HCEC 1CT (cell line): ENCODE measurements around the gene AGO1.
"Not testable (repeated sequence)": the region's sequence is repeated elsewhere in the genome, so short reads cannot be mapped to it uniquely, and the experiment has no call there.

Experiments used
- DNase-seq: peaks from one replicate; pipeline ENCODE4 v3.0.0-alpha.2; 2017

The AGO1 gene

DNA sequence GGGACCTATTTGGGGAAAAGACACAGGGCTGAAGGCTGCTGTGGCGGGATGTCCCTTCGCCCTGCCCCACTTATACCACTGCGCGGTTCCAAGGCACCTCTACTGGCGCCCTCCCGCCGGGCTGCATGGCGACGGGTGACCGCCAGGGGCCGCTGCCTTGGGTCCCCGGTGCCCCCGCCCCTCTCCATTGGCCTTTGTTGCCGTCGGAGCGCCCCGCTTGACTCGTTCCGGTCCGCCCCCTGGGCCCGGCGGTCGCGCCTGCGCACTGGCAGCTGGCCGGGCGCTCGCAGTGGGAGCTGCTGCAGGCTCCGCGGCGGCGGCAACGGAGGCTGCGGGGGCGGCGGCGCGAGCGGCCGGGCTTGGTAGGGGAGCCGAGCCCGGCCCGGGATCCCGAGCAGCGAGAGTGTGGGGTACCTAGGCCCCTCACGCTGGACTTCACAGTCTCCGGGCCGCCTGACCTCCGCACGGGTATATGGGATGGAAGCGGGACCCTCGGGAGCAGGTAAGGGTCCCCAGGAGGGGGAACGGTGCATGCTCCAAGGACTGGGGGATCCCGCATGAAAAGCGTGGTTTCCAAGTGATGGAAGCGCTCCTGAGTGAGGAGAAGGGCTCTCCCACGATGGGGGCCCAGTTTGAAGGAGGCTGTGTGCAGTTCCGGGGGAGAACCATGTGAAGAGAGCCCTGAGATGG, at the start of gene AGO1:
AGO1 (plus strand) TSS at position 265 of the 690 bp plus-strand sequence; CDS start at position 478, 213 bp downstream.
- peak; percentile 89 for DNase-seq

DNA sequence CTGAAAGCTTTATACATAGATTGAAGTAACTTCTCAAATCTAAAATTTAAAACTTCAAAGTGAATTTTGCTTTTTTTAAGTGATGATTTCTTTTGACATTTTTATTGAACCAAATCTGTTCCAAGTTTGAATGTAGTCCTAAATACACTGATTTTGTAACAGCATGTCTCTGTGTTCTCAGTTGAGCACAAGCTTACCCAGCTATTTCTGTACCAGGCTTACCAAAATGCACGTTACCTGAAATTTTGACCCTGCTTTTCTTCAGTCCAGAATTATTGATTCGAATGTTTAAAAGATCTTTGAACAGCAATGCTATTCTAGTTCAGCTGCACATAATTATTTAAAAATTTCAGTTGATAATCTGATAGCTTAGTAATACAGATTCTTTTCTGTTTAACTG, 49.6 kb upstream of the AGO1 start:
- no peak for DNase-seq

DNA sequence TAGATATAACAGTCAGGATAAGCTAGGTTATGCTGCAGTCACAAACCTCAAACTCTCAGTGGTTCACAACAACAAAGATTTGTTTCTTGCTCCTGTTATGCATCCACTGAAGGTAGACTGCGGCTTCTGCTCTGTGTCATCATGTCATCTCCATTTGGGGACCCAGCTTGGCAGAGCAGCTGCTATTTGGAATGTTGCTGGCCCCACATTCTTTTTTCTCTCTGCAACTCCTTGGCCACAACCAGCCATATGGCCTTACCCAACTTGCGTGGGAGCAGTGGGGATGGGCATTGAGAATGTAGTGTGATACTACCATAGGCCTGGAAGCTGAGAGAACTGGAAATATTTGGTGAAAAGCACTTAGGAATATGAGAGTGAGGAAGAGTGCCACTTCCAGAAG, 48.8 kb upstream of the AGO1 start:
- DNase-seq: no peak

DNA sequence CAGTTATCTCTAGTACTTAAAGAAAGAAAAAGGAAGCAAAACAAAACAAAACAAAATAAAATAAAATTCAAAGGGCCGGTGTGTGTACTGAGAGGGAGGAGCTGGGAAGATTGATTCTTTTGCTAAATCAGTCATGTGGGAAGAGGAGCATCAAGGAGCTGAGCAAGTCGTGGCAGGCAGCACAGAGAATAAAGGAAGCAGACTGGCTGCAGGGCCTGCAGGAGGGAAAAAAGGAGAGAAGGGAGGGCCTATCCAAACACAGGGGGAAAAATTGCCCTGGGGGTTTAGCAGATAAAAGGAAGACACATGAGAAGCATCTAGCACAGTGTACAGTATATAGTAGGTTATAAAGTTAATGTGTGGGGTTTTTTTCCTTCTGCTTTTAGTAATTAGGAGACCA, 47.6 kb upstream of the AGO1 start:
- DNase-seq: no peak

DNA sequence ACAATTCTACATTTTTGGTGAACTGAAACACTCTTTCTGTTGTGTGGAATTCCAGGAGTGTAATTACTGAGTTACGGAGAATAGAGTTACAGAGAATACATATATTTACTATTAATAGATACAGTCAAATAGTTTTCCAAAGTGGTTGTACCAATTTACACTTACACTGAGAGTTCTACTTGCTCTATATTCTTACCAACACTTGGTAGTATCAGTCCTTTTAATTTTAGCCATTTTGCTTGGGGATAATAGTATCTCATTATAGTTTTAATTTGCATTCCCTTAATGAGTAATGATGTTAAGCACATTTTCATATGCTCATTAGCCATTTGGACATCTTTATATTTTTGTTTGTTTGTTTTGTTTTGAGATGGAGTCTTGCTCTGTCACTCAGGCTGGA, 46.3 kb upstream of the AGO1 start:
- DNase-seq: no peak

DNA sequence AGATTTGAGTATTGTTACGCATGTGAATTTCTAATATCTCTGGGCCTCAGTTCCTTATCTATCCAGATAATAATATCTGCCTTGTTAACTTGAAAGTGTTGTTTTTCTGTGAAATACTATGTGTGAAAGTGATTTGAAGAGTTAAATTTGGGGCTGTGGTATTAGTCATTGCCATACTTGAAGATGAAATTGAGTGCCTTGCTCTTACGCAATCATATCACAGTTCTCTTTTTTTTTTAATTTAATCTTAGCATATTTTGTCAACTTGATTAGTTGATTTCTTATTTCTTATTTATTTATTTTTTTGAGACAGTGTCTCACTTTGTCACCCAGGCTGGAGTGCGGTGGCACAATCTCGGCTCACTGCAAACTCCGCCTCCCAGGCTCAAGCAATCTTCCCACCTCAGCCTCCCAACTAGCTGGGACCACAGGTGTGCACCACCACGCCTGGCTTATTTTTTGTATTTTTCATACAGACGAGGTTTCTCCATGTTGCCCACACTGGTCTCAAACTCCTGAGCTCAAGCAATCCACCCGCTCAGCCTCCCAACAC, 44.2 kb upstream of the AGO1 start:
- DNase-seq: peak; percentile 32

DNA sequence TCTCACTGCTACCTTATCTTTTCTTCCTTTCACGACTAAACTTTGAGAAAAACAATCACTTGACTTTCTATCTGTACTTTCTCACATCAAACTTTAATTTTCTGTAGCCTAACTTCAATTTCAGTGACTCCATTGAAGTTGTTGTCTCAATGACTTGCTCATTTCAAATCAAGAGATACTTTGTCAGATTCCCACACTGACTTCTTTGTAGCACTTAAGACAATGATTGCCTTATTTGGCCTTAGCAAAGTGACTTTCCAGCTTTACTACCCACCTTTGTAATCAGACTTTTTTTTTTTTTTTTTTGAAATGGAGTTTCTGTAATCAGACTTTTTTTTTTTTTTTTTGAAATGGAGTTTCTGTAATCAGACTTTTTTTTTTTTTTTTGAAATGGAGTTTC, 38.2 kb upstream of the AGO1 start:
- no peak for DNase-seq

DNA sequence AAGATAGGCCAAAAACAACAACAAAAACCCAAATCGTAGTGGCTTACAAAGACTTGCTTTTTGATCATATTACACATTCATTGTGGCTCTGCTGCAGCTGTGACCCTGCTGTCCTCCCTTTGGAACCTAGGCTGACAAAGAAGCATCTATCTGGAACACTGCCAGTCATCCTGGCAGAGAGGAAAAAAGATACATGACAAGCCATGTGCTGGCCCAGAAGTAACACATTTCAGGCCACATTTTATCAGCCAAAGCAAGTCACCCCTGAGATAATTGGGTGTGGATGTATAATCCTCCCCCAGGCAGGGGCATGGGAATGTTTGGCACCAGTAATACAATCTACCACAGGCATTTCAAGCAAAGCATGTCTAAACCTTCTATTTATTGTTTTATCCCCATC, 37.2 kb upstream of the AGO1 start:
- DNase-seq: no peak

DNA sequence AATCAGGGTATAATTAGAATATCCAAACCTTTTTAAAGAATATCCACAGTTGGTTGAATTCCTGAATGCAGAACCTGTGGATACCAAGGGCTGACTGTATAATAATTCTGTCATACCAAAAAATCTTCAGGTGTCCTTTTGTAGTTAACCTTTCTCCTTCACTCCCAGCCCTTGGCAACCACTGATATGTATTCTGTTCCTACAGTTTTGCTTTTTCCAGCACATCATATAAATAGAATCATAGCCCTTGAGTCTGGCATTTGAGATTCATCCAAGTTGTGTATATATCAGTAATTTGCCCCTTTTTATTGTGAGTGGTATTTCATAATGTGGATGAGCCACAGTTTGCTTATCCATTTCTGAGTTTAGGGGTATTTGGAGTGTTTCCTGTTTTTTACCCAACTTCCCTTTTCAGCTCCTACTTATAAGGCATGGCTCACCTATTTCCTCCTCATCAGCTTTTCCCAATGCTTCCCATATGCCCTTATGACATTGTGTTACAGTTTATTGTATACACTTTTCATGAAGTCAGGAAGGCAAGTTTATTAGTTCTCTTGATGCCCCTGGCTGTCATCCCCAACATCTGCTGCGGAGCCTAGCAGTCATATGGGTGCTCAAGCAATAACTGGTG, 35.0 kb upstream of the AGO1 start:
- no peak for DNase-seq

DNA sequence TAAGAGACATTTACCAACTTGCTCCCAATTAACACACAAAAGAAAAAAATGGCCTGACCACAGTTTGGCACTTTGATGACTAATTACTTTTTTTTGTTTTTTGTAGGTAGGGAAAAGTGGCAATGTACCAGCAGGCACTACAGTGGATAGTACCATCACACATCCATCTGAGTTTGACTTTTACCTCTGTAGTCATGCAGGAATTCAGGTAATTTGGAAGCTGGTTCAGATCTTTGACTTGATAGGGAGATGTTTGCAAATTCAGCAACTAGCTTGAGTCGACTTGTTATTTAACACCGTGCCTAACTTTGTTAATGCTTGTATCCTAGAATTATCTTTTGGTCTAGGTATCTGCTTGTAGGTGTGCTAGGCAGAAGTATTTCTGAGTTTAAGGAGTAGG, 33.0 kb upstream of the AGO1 start:
- no peak for DNase-seq

DNA sequence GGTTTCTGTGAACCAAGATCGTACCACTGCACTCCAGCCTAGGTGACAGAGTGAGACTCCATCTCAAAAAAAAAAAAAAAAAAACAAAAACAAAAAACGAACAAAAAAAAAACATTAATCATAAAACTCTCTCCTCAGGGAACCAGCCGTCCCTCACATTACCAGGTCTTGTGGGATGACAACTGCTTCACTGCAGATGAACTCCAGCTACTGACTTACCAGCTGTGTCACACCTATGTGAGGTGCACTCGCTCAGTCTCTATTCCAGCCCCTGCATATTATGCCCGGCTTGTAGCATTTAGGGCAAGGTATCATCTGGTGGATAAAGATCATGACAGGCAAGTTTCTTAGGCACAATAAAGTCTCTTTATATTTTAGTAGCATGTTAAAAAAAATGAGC, 32.3 kb upstream of the AGO1 start:
- no peak for DNase-seq

DNA sequence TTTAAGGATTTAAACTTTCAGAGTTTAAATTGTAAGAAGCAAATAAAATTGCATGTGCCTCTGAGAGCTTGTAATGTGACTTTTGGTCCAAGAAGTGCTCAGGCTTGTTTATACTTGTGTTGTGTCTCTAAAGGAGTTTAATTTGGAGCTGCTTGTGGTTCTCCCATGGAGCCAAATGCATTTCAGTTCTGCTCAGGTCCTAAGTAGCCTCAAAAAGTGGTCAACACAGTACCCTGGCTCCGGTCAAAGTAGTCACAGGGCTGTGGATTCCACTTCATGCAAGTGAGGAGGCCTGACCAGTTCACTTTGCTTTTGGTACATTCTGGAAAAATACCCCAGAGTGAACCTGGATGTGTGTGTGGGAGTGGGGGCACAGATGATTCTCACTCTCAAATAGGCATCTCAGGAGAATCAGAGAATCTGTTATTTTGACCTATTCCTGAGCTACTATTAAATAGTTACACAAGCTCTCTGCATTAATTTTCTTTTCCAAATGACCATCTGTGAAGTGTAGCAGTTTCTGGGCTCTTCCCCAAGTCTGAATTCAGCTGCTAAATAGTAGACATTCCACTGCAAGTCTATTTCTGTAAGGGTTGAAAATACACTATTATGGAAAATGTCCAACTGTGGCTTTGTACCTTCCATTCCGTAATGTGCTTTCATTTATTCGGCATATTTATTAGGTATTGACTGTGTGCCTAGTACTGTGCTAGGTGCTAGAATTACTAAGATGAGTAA, 31.7 kb upstream of the AGO1 start:
- no peak for DNase-seq

DNA sequence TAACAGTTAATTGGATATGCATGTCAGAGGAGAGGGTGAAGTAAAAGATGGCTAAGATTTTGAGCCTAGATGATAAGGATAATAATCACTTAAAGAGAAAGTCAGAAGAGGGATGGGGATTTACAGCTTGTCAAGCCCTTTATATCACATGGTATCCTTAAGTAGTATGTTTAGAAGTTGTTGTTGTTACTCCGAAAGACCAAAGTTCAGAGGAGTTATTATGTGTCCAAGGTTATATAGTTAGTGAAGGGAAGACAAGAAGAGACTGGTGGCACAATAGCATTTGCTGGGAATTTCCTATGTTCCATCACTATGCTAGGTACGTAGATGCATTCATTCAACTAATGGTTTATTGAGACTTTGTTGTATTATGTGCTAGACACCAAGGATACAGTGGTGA, 30.8 kb upstream of the AGO1 start:
- no peak for DNase-seq

DNA sequence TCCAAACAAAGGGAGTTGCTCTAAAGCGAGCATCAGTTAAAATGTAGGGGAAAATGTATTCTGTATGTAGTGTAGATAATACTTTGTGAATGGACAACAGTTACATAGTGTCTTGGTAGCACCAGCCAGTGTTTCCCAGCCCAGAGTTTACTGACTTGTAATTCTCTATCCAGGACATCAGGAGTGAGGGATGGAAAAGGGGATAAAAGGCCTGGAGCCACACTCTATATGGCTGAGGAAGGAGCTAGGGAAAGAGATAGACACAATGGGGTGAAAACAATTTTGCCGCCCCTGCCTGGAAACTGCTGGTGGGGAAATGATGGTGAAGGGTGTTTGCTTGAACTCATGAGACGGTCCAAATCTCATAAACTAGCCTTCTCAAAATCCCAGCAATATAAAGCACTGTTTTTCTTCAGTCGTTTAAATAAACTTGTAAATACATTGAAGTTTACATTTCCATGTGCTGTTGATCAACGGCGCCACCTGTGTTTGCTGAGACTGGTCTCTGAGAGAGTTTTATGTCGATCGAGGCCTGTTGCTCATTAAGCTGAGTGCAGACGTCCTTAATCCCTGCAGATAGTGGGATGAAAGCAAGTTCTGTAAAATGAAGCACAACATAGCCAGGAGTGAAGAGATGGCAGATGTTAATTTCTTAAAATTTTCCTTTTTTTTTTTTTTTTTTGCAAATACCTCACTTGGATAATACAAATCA, 27.9 kb upstream of the AGO1 start:
- DNase-seq: no peak

DNA sequence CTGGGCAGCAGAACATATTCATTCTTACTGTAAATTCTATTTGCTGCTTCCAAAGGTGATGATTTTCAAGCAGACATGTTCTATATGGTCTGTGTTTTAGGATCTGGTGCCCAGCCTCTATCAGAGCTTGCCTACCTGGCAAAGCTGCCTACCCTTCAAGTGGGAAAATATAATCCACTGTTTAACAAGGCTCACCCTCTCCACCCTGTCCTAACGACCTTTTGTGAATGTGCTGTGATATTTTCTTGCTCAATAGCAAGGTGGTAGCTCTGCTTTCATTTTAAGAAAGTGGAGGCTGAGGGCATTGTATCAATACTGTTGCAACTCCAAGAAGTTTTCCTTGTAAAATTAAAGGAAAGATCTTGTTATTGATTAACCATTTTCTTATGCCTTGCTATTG, 26.0 kb upstream of the AGO1 start:
- DNase-seq: no peak

DNA sequence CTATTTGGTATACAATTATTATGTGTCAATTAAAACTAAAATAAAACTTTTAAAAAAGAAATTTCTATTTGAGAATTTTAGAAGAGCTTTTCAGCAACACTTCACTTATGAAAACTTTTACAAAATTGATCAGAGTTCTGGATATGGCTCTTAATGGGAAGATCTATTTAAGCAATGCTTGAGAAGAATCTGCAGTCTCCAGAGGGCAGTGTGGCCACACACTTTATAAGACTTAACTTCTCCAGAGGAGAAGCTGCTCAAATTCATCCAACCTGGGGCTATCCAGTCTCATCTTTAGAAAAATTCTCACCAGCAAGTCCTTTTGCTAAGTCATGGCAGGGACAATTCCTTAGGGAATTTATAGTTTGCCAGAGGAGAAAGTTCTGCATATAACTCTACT, 25.2 kb upstream of the AGO1 start:
- DNase-seq: peak; percentile 13

DNA sequence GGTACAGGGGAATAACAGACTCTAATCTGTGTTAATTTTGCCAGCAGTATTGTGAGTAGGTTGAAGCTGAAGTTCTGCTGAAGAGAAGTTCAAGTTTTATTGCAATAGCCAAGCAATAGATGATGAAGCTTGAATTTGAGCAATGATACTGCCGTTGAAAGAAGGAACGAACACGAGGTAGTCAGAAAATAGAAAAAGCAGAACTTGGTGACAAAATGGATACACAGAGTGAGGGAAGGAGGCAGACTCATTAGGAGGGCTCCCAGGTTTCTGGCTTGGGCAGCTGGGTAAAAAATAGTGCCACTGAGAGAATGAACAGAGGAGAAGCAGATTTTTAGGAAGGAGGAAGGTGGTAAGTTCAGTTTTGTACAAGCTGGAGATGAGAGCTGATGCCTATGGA, 22.3 kb upstream of the AGO1 start:
- DNase-seq: no peak

DNA sequence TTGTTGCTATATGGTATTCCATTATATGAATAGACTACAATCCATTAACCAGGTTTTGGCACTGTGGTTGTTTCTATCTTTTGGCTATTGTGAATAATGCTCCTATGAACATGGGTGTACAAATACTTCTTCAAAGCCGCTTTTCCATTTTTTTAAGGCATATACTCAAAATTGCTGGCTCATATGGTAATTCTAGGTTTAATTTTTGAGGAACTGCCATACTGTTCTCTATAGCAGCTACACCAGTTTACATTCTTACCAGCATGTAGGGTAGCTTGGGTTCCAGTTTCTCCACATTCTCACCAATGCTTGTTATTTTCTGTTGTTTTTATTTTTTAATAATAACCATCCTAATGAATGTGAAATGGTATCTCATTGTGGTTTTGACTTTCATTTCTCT, 19.9 kb upstream of the AGO1 start:
- no peak for DNase-seq

DNA sequence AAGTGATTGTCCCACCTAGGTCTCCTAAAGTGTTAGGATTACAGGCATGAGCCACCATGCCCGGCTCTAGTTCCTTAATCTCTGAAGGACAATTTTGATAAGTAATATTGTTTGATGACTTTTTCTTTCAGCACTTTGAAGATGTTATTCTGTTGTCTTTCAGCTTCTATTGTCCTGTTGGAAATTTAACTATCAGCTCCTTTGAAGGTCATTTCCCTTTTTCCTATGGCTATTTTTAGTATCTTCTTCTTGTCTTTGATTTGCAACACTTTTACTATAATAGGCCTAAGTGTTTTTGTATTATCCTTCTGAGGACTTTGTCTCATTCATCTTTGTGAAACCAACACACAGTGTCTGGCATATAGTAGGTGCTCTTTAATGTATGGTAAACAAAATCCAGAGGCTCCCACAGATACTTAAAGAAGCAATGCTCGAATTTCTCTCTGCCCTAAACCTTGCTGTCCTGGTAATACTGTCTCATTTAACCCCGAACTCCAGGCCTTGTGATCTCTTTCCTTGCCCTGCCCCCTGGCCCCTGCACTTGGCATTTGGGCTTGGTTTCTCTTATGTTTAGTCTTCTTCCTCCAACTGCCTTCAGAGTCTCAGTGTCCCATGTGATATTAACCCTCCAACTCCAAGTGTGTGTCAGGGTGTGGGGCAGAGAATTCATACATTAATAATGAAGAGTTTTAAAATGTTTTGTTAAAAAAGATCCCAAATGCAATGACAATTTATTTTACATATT, 19.0 kb upstream of the AGO1 start:
- no peak for DNase-seq

DNA sequence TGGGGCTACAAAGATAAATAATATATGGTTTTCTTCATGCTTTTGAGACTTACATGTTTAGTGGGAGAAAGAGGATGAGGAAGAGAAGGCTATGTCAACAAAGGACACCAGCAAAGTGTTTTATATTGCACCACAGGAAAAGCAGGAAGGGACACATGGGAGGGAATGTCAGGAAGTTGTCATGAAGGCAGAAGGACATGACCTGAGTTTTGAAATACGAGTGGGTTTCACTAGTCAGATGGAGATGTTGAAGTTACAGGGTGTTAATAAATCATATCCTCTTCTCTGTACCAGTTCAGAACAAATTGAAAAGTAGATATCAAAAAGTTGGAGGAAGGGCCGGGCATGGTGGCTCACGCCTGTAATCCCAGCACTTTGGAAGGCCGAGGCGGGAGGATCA, 18.2 kb upstream of the AGO1 start:
- no peak for DNase-seq

DNA sequence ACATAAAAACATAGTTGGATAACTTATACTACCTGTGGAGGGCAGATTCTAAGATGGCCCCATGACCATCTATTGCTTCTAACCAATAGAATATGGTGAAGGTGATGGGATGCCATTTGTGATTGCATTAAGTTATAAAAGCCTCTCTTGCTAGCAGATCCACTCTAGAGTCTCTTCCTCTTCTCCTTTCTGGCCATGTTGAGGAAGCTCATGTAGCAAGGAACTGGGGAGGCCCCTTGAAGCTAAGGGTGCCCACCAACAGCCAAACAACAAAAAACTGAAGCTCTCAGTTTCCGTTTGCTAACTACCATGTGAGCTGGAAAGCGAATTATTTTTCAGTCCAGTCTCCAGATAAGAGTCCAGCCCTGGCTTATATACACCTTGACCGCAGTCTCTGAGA, 16.0 kb upstream of the AGO1 start:
- no peak for DNase-seq

DNA sequence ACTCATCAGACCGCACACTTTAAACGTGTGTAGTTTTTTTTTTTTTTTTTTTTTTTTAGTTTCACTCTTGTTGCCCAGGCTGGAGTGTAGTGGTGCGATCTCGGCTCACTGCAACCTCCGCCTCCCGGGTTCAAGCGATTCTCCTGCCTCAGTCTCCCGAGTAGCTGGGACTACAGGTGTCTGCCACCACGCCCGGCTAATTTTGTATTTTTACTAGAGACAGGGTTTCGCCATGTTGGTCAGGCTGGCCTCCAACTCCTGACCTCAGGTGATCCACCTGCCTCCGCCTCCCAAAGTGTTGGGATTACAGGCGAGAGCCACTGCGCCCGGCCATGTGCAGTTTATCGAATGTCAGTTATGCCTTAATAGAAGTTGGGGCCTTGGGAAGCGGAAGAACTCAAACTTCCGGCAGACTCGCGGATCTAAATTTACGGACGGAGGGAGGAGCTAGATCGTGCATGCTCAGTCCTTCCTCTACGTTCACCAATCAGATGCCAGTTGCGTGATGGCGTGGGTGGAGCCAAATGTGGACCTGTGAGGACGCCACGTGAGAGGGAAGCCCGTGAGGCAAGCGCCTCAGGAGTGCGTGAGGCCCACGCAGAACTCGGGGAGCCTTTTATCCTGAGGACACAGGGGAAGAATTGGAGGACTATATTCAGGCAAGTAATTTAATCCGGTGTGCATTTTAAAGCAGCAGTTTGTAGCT, 13.6 kb upstream of the AGO1 start:
- DNase-seq: not testable (repeated sequence)
